GM12872 (cell line): ENCODE measurements around the gene PRKD1.

Experiments used
- CTCF ChIP-seq: IDR thresholded peaks from 3 replicates; pipeline ENCODE4 v1.5.1; 2011; ENCODE audit warnings: low read depth, mild to moderate bottlenecking, low read length, moderate library complexity; ENCODE audit not compliant: insufficient read depth

PRKD1 gene

GRCh38 chr14:29927376-29928116 is at the start of gene PRKD1:
Gene PRKD1, minus strand, starts transcription at chr14:29927847.
- no peak for TF ChIP-seq CTCF

DNA sequence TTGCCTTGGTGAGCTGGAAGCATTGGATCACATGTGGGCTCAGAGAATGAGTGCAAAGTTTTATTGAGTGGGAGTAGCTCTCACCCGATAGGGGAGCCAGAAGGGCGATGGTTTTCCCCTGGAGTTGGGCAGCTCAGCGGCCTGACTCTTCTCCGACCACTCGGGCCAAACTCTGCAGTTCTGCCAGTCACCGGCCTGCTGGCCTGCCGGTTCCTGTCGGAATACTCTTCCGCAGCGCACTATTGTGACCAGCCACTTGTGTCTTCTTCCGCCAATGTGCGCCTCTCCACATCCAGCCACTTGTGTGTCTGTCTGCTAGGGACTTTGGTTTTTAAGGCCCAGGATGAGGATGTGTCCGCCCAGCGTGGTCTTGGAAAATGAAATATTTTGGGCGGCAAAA is 43.5 kb upstream of the PRKD1 start:
- TF ChIP-seq CTCF: no peak

DNA sequence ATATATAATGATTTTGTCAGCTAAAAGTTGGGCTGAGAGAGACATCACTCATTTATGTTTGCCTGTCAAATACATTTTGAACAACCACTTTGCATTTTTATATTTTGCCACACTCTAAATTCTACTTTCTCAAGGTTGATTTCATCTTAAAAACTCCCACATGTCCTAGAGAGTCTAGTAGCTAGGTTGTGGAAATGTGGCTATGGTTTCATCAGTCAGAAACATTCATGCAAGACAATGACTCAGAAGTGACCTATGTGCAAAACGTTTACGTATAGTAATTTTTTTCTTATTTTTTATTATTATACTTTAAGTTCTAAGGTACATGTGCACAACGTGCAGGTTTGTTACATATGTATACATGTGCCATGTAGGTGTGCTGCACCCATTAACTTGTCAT is 27.4 kb upstream of the PRKD1 start:
- TF ChIP-seq CTCF: no peak

GRCh38 chr14:29953501-29953900 is 25.9 kb upstream of the PRKD1 start:
- TF ChIP-seq CTCF: no peak

DNA sequence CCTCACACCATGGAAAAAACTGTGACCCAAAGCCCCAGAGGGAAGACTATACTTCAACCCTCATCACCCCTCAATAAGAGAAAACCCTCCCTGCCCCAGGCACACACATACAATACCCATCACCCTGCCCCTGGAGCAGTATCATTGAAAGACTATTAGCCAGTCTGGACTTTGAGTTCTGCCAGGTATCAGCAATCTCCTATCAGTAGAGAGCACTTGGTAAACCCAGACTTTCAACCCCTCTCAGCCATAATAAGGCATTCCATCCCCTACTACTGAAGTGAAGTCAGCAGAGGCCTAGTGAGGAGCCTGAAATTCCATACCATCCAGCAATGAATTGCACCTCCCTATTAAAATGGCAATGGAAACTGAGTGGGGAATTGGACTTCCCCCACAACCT is 16.4 kb upstream of the PRKD1 start:
- TF ChIP-seq CTCF: no peak

- TF ChIP-seq CTCF: no peak
These were observed 13.8 kb upstream of the PRKD1 start for GRCh38 chr14:29941401-29941800.

GRCh38 chr14:29940482-29940881 is 12.8 kb upstream of the PRKD1 start:
- TF ChIP-seq CTCF: no peak
